HG02678 (cell line): ENCODE results near the gene TMEM145.
A peak's percentile ranks its signal among the peaks of the same experiment; 100 is the strongest.
"Not testable (repeated sequence)": the region's sequence is repeated elsewhere in the genome, so short reads cannot be mapped to it uniquely, and the experiment has no call there.

Source experiments
- ATAC-seq: cut with Tn5 transposase; IDR thresholded peaks from one replicate; pipeline ENCODE4 v1.9.1; 2021; ENCODE audit warnings: mild to moderate bottlenecking, moderate library complexity; ENCODE audit not compliant: unreplicated experiment

TMEM145 gene

DNA sequence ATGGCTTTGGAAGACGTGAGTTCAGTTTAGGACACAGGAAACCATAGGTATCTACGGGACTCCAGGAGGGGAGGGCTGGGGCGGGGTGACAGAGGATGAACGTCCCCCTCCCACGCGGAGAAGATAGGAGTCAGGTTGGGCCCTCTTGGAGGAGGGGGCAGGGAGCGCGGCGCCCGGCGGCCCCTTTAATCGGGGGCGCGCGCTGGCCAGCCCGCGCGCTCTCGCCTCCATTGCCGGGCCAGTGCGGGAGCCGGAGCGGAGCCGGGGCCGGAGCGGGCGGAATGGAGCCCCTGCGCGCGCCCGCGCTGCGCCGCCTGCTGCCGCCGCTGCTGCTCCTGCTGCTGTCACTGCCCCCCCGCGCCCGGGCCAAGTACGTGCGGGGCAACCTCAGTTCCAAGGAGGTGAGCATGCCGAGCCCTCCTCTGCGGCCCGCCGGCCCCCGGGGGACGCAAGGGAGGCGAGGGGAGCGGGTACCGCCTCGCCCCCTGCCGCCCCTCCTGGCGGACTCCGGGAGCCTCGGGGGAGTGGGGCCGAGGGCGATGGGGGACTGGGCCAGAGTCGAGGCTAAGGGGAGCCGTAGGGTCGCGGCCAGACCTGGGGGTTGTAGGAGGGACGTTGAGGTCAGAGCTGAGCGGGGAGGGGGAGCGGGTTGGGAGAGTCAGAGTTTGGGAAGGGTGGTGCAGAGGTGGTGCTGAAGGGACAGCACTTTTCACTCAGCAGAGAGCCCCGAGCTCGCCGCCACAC lies at the start of gene TMEM145:
Gene TMEM145 (plus strand): TSS at position 214 of the 744 bp plus-strand sequence. CDS start 68 bp downstream, at position 282.
- ATAC-seq, result no peak

DNA sequence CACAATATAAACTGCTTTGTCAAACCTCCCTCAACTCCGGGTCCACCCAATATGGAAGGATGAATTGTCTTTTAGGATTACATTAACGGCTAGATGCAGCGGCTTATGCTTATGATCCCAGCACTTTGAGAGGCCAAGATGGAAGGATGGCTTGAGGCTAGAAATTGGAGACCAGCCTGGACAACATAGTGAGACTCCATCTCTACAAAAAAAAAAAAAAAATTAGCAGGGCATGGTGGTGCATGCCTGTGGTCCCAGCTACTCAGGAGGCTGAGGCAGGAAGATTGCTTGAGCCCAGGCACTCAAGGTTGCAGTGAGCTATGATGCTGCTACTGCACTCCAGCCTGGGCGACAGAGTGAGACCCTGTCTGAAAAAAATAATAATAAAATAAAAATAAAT lies 47.0 kb upstream of the TMEM145 start:
- ATAC-seq, result not testable (repeated sequence)

- not testable (repeated sequence) for ATAC-seq
These were observed 46.0 kb upstream of the TMEM145 start for GRCh38 chr19:42266928-42267603.

DNA sequence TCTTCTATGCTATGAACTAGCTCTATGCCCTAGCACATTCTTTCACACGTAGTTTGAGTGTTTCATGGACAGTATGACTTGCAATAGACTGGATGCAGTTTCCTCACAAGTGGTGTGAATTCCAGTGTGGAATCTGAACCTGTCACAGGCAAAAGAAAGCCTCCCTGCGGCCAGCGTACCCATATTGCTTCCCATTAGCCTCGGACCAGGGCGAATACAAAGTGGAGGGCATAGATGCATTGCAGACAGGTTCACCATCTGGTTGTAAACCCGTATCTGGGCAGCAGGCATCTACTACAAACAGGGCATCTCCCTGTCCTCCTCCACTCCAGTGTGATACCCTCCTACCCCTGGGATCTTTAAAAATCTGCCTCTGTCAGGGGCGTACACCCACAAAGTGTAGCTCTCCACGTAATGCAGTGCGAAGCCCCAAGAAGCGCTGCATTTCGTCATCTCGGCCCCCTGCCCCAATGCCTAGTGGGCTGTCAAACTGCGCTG lies 45.4 kb upstream of the TMEM145 start:
- no peak for ATAC-seq

GRCh38 chr19:42268142-42268703 lies 44.9 kb upstream of the TMEM145 start:
- peak; percentile 57 for ATAC-seq

- ATAC-seq, result peak; percentile 81
These were observed 44.2 kb upstream of the TMEM145 start, which contains the start of gene CIC for GRCh38 chr19:42268704-42269477. TSS of gene CIC (plus strand) at chr19:42269252. CDS start at chr19:42271784, 2,532 bp downstream.

DNA sequence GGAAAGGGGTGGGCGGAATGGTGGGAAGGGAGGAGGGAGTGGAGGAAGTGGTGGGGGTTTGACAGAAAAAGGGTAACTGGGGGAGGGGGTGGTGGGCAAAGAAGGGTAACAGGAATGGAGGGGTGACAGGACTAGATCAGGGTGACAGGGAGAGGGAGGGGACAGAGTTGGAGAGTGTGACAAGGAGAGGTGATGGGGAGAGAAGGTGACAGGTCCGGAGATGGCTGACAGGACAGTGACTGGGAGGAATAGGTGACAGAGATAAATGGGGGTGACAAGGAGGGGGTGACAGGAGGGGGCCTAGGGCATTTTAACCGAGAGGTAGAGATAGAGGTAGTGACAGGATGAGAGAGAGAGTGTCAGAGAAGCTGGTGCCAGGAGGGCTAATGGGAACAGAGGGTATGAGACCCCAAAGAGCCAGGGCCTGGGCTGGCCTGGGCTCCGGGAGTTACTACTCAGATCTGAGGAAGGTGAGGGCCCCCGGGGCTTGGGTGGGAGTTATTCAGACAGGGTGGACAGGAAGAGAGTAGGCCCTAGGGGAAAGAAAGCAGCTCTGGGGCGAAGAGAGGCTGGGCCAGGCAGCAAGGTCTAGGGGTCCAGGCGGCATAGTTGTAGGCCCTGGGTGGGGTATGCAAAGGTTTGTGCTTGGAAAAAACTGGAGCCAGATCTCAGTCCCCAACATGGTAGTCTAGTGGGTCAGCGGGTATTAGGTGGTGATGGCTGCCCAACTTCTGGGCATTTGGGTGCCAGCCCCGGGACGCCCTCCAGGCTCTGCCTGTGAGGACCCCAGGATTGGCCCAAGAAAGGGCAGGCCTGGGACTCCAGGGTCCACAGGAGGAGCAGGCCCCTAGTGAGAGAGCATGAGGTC lies 43.4 kb upstream of the TMEM145 start:
- ATAC-seq, result no peak

- ATAC-seq, result no peak
These were observed 42.6 kb upstream of the TMEM145 start for GRCh38 chr19:42270346-42271044.

DNA sequence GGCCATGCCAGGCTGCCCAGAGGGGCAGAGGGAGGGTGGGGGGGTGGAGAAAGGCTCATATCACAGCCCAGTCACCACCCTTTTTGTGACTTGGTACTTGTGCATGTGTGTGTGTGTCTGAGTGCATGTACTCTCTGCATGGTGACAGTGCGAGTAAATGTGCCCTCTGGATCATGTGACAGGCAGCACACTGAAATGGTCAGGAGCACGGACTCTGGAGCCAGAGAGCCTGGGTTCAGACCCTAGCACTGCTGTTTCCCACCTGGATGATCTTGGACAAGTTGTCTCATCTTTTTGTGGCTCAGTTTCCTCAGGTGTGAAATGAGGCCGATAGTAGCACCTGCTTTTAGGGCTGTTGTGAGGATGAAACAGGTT lies 42.1 kb upstream of the TMEM145 start:
- no peak for ATAC-seq

DNA sequence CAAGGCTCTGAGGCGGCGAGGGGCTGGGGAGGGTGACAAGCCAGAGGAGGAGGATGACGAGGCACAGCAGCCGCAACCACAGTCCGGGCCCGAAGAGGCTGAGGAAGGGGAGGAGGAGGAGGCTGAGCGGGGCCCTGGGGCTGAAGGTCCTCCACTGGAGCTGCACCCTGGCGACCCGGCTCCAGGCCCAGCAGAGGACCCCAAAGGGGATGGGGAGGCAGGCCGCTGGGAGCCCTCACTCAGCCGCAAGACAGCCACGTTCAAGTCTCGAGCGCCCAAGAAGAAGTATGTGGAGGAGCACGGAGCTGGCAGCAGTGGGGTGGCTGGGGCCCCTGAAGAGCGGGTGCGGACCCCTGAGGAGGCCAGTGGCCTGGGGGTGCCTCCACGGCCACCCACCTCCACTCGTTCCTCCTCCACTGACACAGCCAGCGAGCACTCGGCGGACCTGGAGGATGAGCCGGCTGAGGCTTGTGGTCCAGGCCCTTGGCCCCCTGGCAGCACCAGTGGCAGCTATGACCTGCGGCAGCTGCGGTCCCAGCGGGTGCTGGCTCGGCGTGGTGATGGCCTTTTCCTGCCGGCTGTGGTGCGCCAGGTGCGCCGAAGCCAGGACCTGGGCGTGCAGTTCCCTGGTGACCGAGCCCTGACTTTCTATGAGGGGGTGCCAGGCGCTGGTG lies 41.1 kb upstream of the TMEM145 start:
- ATAC-seq, result no peak

DNA sequence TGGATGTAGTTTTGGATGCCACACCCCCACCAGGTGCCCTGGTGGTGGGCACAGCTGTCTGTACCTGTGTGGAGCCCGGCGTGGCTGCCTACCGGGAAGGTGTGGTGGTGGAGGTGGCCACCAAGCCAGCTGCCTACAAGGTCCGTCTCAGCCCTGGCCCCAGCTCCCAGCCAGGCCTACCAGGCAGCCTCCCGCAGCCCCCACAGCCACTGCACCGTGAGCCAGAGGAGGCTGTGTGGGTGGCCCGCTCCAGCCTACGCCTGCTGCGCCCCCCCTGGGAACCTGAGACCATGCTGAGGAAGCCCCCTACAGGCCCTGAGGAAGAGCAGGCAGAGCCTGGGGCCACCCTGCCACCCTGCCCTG lies 40.6 kb upstream of the TMEM145 start:
- ATAC-seq, result no peak

DNA sequence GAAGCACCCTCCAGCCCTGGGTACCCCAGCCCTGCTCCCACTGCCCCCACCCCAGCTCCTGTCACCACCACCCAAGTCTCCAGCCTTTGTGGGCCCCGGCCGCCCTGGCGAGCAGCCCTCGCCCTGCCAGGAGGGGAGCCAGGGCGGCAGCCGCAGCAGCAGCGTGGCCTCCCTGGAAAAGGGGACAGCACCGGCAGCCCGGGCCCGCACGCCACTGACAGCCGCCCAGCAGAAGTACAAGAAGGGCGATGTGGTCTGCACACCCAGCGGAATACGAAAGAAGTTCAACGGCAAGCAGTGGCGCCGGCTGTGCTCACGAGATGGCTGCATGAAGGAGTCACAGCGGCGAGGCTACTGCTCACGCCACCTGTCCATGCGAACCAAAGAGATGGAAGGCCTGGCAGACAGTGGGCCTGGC lies 40.1 kb upstream of the TMEM145 start:
- ATAC-seq, result no peak

GRCh38 chr19:42273407-42274064 lies 39.6 kb upstream of the TMEM145 start:
- ATAC-seq, result no peak

DNA sequence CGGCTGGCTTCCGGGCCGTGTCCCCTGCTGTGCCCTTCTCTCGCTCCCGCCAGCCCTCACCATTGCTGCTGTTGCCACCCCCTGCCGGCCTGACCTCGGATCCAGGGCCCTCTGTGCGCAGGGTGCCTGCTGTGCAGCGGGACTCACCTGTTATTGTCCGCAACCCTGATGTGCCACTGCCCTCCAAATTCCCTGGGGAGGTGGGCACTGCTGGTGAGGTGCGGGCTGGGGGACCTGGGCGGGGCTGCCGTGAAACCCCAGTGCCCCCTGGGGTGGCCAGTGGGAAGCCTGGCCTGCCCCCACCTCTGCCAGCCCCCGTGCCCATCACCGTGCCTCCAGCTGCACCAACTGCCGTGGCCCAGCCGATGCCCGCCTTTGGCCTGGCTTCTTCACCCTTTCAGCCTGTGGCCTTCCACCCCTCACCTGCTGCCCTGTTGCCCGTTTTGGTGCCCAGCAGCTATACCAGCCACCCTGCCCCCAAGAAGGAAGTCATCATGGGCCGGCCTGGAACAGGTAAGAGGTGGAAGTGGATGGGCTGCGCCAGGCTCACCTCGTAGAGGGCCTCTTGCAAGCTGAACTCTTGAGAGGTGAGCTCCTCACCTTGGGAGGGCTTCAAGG lies 38.9 kb upstream of the TMEM145 start:
- ATAC-seq, result no peak

- ATAC-seq, result no peak
These were observed 38.0 kb upstream of the TMEM145 start for GRCh38 chr19:42275103-42275502.

- ATAC-seq, result no peak
These were observed 37.6 kb upstream of the TMEM145 start for GRCh38 chr19:42275517-42275916.

GRCh38 chr19:42276284-42276683 lies 36.8 kb upstream of the TMEM145 start:
- ATAC-seq, result no peak

DNA sequence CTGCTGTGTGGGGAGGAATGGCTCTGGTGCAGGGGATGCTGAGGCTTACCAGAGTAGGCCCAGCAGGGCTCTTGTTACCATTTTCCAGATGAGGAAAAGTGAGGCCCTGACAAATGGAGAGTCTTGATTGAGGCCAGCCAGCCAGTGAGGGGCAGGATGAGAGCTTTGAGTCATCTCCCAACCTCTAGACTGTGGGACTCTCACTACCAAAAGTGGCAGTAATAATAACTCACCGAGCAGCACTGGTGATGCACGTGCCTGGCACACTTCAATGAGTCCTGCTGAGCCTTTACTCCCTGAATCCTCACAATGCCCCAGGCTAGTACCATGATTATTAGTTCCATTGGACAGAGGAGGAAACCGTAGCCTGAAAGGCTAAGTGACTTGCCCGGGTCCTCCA lies 36.3 kb upstream of the TMEM145 start:
- no peak for ATAC-seq
